Endothelial cell of umbilical vein (primary cell): Measurements from ENCODE around the gene COL16A1.
A peak's percentile ranks its signal among the peaks of the same experiment; 100 is the strongest.

ENCODE experiments used
- EZH2 ChIP-seq: IDR thresholded peaks from 2 replicates; pipeline ENCODE4 v1.6.1; 2012; ENCODE audit warnings: borderline replicate concordance, low read depth, mild to moderate bottlenecking, moderate library complexity, low read length, inconsistent platforms; ENCODE audit not compliant: severe bottlenecking
- FOS ChIP-seq: IDR thresholded peaks from 2 replicates; pipeline ENCODE4 v1.6.1; 2011; ENCODE audit warnings: mild to moderate bottlenecking, low read length, moderate library complexity, borderline replicate concordance; ENCODE audit not compliant: insufficient read depth
- MYC ChIP-seq: IDR thresholded peaks from one replicate; pipeline ENCODE4 v1.6.1; 2011; ENCODE audit warnings: mild to moderate bottlenecking, low read depth, low read length
- POLR2A ChIP-seq: IDR thresholded peaks from 2 replicates; pipeline ENCODE4 v1.6.1; 2012; ENCODE audit warnings: low read depth, mild to moderate bottlenecking, control low read depth, low read length
- POLR2AphosphoS5 ChIP-seq: IDR thresholded peaks from 2 replicates; pipeline ENCODE4 v1.6.1; 2012; ENCODE audit warnings: low read depth, mild to moderate bottlenecking, control low read depth, low read length, moderate library complexity; ENCODE audit not compliant: insufficient read depth
- TF ChIP-seq, protein P1 (sequence below), 2 donors: IDR thresholded peaks; 1 replicate in 1 of 2; 2 replicates in 1 of 2; pipeline ENCODE4 v1.5.1; 2011; ENCODE audit warnings: low read length in 2 of 2, mild to moderate bottlenecking in 2 of 2, moderate library complexity in 2 of 2, control low read depth in 1 of 2, inconsistent platforms in 1 of 2, low read depth in 1 of 2; ENCODE audit not compliant: insufficient read depth in 1 of 2; ENCODE audit errors: extremely low read depth in 1 of 2
- TF ChIP-seq, protein P2 (sequence below): IDR thresholded peaks from 2 replicates; pipeline ENCODE4 v1.6.1; 2011; ENCODE audit not compliant: insufficient read depth, insufficient read length

GRCh38 chr1:31689854-31690253 lies 14.0 kb downstream of the COL16A1 start:
- TF ChIP-seq, protein P1, sequence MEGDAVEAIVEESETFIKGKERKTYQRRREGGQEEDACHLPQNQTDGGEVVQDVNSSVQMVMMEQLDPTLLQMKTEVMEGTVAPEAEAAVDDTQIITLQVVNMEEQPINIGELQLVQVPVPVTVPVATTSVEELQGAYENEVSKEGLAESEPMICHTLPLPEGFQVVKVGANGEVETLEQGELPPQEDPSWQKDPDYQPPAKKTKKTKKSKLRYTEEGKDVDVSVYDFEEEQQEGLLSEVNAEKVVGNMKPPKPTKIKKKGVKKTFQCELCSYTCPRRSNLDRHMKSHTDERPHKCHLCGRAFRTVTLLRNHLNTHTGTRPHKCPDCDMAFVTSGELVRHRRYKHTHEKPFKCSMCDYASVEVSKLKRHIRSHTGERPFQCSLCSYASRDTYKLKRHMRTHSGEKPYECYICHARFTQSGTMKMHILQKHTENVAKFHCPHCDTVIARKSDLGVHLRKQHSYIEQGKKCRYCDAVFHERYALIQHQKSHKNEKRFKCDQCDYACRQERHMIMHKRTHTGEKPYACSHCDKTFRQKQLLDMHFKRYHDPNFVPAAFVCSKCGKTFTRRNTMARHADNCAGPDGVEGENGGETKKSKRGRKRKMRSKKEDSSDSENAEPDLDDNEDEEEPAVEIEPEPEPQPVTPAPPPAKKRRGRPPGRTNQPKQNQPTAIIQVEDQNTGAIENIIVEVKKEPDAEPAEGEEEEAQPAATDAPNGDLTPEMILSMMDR (IDR thresholded peaks at IDR 0.05; ENCODE audit: extremely low read depth in 1 of 2, insufficient read depth in 1 of 2, low read depth in 1 of 2, low read length in 2 of 2) = no peak
- TF ChIP-seq POLR2A = no peak
- TF ChIP-seq, protein P2, sequence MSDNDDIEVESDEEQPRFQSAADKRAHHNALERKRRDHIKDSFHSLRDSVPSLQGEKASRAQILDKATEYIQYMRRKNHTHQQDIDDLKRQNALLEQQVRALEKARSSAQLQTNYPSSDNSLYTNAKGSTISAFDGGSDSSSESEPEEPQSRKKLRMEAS = no peak
- TF ChIP-seq EZH2 = no peak
- peak; percentile 76 for TF ChIP-seq POLR2AphosphoS5
- no peak for TF ChIP-seq FOS
- no peak for TF ChIP-seq MYC
